Measurements from ENCODE around the gene ADPRH. TPM values are rescaled to one million over a fixed set of nuclear protein-coding genes. Genes with fewer than 3 reads are reported as not detected.

ADPRH gene
- total RNA-seq, 4 donors from 2014 or later, result 0.35 to 5.0 (median 1.4) TPM

GRCh38 chr3:119626196-119626595 is 46.9 kb downstream of the ADPRH start:
- Histone ChIP-seq H3K27me3 (no peaks in the 10 kb centered on the region), H3K4me3 (no peak overlapping the region), H3K27ac (no peak overlapping the region), H3K9me3 (no peaks in the 10 kb centered on the region), H3K36me3 (no peaks in the 10 kb centered on the region), H3K4me1 (peaks cover 0 to 7% (median 0%) of the 10 kb centered on the region in 4 donors)
- TF ChIP-seq CTCF (IDR thresholded peaks at IDR 0.05) (no peak), POLR2A (IDR thresholded peaks at IDR 0.05) (no peak)
- no peak for DNase-seq

GRCh38 chr3:119627461-119627860 is 48.2 kb downstream of the ADPRH start:
- H3K27ac ChIP-seq, result peak overlapping the region in 1 of 4 donors; percentile 29
- TF ChIP-seq POLR2A (IDR thresholded peaks at IDR 0.05) (no peak), CTCF (IDR thresholded peaks at IDR 0.05) (no peak)
- H3K27me3 ChIP-seq, result no peaks in the 10 kb centered on the region

GRCh38 chr3:119628390-119628789 is 49.1 kb downstream of the ADPRH start:
- Histone ChIP-seq H3K36me3 (no peaks in the 10 kb centered on the region), H3K4me1 (peaks cover 0 to 7% (median 0%) of the 10 kb centered on the region in 4 donors), H3K27ac (no peak overlapping the region), H3K9me3 (no peaks in the 10 kb centered on the region), H3K27me3 (no peaks in the 10 kb centered on the region), H3K4me3 (no peak overlapping the region)
- DNase-seq, result peak in 2 of 3 donors; percentile 58 to 65
- TF ChIP-seq CTCF (IDR thresholded peaks at IDR 0.05) (no peak), POLR2A (IDR thresholded peaks at IDR 0.05) (no peak)

More at GRCh38 chr3:119627461-119627860, 48.2 kb downstream of the ADPRH start:
- no peaks in the 10 kb centered on the region for H3K36me3 ChIP-seq
- DNase-seq, result peak in 2 of 3 donors; percentile 50 to 61
- no peaks in the 10 kb centered on the region for H3K9me3 ChIP-seq
- H3K4me1 ChIP-seq, result peaks cover 0 to 7% (median 0%) of the 10 kb centered on the region in 4 donors
- no peak overlapping the region for H3K4me3 ChIP-seq

GRCh38 chr3:119628816-119629445 is 49.6 kb downstream of the ADPRH start:
- Histone ChIP-seq H3K4me3 (no peak overlapping the region), H3K9me3 (no peaks in the 10 kb centered on the region), H3K27me3 (no peaks in the 10 kb centered on the region), H3K27ac (no peak overlapping the region), H3K4me1 (peaks cover 0 to 7% (median 0%) of the 10 kb centered on the region in 4 donors), H3K36me3 (no peaks in the 10 kb centered on the region)
- no peak for TF ChIP-seq POLR2A (IDR thresholded peaks at IDR 0.05)
- no peak for TF ChIP-seq CTCF (IDR thresholded peaks at IDR 0.05)
- no peak for DNase-seq

- peak overlapping the region in 3 of 4 donors; percentile 4 to 18 (median 8) for H3K27ac ChIP-seq
- H3K36me3 ChIP-seq, result no peaks in the 10 kb centered on the region
- no peak for TF ChIP-seq POLR2A (IDR thresholded peaks at IDR 0.05)
- TF ChIP-seq CTCF (IDR thresholded peaks at IDR 0.05), result no peak
- peaks cover 0 to 7% (median 0%) of the 10 kb centered on the region in 4 donors for H3K4me1 ChIP-seq
- H3K4me3 ChIP-seq, result no peak overlapping the region
- no peaks in the 10 kb centered on the region for H3K9me3 ChIP-seq
- no peaks in the 10 kb centered on the region for H3K27me3 ChIP-seq
- no peak for DNase-seq
Observed at GRCh38 chr3:119630128-119630879, 51.0 kb downstream of the ADPRH start.
